RWPE2 (cell line): ENCODE results near the gene OGDHL.

Experiments used
- ATAC-seq: fragments of 200-7000 bp; cut with Tn5 transposase; 3 replicates; pipeline ENCODE4 v1.9.1; 2021; ENCODE audit warnings: low read depth
- DNase-seq: peaks from one replicate; pipeline ENCODE4 v3.0.0-alpha.2; 2020; ENCODE audit warnings: low spot score
- H3K27ac ChIP-seq: fragments of 450-650 bp; 2 replicates; pipeline ENCODE4 v1.5.1; 2017; ENCODE audit warnings: mild to moderate bottlenecking; ENCODE audit not compliant: poor library complexity, severe bottlenecking
- H3K27me3 ChIP-seq: fragments of 250-450 bp; sonication (Bioruptor Pico); 2 replicates; pipeline ENCODE4 v1.5.1; 2021; ENCODE audit warnings: mild to moderate bottlenecking, moderate library complexity; ENCODE audit not compliant: insufficient read depth, poor library complexity, severe bottlenecking
- H3K36me3 ChIP-seq: fragments of 250-450 bp; sonication (Bioruptor Pico); 2 replicates; pipeline ENCODE4 v1.5.1; 2020; ENCODE audit warnings: low read depth, mild to moderate bottlenecking, moderate library complexity
- H3K4me1 ChIP-seq: fragments of 250-450 bp; sonication (Bioruptor Pico); 2 replicates; pipeline ENCODE4 v1.5.1; 2021; ENCODE audit warnings: mild to moderate bottlenecking, moderate library complexity; ENCODE audit not compliant: insufficient read depth, poor library complexity, severe bottlenecking
- H3K4me3 ChIP-seq: fragments of 250-450 bp; sonication (Bioruptor Pico); 2 replicates; pipeline ENCODE4 v1.5.1; 2021; ENCODE audit warnings: mild to moderate bottlenecking, moderate library complexity; ENCODE audit not compliant: severe bottlenecking
- H3K9me3 ChIP-seq: fragments of 250-450 bp; sonication (Bioruptor Pico); 2 replicates; pipeline ENCODE4 v1.5.1; 2021; ENCODE audit warnings: mild to moderate bottlenecking, moderate library complexity; ENCODE audit not compliant: severe bottlenecking
- TF ChIP-seq, protein P1 (sequence below): fragments of 450-650 bp; IDR thresholded peaks from one replicate; pipeline ENCODE4 v1.5.1; 2017; ENCODE audit warnings: mild to moderate bottlenecking, moderate library complexity; ENCODE audit not compliant: poor library complexity, severe bottlenecking

The OGDHL gene

DNA sequence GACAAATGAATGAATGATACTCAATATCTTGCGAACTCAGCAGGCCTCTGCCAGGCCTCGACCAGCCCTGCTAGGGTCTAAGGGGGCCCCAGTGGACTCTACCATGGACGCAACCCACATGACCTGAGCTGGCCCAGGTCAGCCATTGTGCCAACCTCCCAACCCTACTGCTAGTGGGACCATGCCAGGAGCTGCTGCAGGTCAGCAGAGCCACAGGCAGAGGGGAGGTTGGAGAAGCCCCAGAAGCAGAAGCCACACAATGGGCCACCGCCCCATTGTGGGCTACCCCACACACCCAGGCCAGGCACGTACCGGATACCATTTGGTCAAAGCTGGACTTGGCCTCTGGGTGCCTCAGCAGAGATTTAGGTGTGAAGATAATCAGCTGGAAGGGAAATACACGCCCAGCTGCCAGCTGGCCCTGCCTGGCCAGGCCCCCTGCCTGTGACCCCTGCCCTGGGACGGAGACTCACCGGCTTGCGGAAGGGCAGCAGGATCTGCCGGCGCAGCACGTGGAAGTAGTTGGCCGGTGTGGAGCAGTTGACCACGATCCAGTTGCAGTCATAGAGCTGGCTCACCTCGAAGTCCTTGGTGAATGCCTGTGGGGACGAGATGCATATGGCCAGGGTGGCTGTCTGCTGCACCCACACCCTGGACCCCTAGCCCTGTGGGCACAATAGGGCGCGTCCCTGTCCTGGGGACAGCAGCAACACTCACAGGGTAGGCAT, 24.5 kb downstream of the OGDHL start:
- H3K27me3 ChIP-seq: no peaks in the 10 kb centered on the region
- TF ChIP-seq, protein P1, sequence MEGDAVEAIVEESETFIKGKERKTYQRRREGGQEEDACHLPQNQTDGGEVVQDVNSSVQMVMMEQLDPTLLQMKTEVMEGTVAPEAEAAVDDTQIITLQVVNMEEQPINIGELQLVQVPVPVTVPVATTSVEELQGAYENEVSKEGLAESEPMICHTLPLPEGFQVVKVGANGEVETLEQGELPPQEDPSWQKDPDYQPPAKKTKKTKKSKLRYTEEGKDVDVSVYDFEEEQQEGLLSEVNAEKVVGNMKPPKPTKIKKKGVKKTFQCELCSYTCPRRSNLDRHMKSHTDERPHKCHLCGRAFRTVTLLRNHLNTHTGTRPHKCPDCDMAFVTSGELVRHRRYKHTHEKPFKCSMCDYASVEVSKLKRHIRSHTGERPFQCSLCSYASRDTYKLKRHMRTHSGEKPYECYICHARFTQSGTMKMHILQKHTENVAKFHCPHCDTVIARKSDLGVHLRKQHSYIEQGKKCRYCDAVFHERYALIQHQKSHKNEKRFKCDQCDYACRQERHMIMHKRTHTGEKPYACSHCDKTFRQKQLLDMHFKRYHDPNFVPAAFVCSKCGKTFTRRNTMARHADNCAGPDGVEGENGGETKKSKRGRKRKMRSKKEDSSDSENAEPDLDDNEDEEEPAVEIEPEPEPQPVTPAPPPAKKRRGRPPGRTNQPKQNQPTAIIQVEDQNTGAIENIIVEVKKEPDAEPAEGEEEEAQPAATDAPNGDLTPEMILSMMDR: no peak
- H3K4me1 ChIP-seq: peaks cover 5% of the 10 kb centered on the region
- no peak for DNase-seq
- H3K4me3 ChIP-seq: no peak overlapping the region
- ATAC-seq: no peak
- no peak overlapping the region for H3K27ac ChIP-seq
- no peaks in the 10 kb centered on the region for H3K9me3 ChIP-seq
- no peaks in the 10 kb centered on the region for H3K36me3 ChIP-seq

DNA sequence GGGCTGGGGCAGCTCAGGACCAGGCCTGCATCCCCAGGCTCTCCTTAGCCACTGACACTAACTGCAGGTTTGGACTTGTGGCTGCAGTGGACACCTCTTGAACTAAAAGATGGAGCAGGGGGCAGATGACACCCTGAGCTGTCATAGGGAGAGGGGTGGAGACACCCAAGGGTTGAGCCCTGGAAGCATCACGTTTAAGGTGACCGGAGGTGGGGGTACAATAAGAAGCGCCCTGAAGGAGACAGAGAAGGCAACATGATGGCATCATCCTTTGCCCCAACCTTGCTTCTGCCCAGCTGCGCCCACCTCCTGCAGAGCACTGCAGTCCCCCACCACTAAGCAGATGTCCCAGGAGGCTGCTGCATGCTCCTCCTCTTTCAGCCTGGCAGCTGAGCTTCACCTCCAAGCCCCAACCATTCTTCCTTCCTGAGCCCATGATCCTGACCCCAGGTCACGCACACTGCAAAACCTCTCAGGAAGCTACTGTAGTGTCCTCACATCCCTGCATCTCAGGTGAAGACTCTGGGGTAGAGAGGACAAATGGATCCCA, 25.5 kb downstream of the OGDHL start:
- Histone ChIP-seq H3K4me1 (peaks cover 5% of the 10 kb centered on the region), H3K27ac (no peak overlapping the region), H3K36me3 (no peaks in the 10 kb centered on the region), H3K4me3 (no peak overlapping the region), H3K27me3 (no peaks in the 10 kb centered on the region), H3K9me3 (no peaks in the 10 kb centered on the region)
- DNase-seq (no peak), ATAC-seq (no peak)
- TF ChIP-seq, protein P1: no peak

GRCh38 chr10:49735848-49736563, 26.1 kb downstream of the OGDHL start:
- TF ChIP-seq, protein P1: no peak
- H3K27me3 ChIP-seq: no peaks in the 10 kb centered on the region
- H3K36me3 ChIP-seq: no peaks in the 10 kb centered on the region
- H3K4me3 ChIP-seq: no peak overlapping the region
- H3K27ac ChIP-seq: no peak overlapping the region
- no peaks in the 10 kb centered on the region for H3K9me3 ChIP-seq
- peaks cover 5% of the 10 kb centered on the region for H3K4me1 ChIP-seq
- DNase-seq (no peak), ATAC-seq (no peak)

DNA sequence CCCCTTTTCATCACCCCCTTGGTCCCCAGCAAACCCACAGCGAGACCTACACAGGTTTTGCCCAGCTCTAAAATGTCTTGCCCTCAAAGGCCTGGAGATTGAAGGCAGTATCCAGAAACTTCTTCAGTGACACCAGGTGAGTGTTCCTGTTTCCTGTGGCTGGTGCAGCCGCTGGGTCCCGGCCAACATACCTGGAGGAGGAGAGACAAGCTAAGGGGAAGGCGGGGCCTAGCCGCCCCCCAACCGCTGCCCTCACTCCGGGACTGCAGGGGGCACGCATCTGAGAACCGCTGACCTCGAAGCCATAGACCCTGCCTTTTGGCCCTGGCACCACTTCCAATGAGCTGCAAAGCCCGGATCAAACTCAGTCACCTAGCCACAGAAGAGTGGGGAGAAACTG, 27.0 kb downstream of the OGDHL start:
- Histone ChIP-seq H3K27me3 (no peaks in the 10 kb centered on the region), H3K36me3 (no peaks in the 10 kb centered on the region), H3K4me1 (peaks cover 5% of the 10 kb centered on the region), H3K4me3 (no peak overlapping the region), H3K27ac (no peak overlapping the region), H3K9me3 (no peaks in the 10 kb centered on the region)
- DNase-seq: no peak
- ATAC-seq: no peak
- TF ChIP-seq, protein P1: no peak
